Spinal cord (tissue), 4 donors: ENCODE results near the gene ENDOD1. TPM values are rescaled to one million over a fixed set of nuclear protein-coding genes. Genes with fewer than 3 reads are reported as not detected.

Source experiments
- polyA plus RNA-seq, 2 donors: library from polyadenylated mRNA; unstranded; fragments of 120-200 nt; gene quantifications; one replicate each; pipeline ENCODE4 v1.2.1, GENCODE V29; 2013; ENCODE audit not compliant: insufficient read length in 2 of 2
- total RNA-seq, 2 donors: library from RNA; depleted of rRNA in 1 of 2; stranded (reverse); fragments of 120-200 nt in 1 of 2; fragments of >200 nt in 1 of 2; gene quantifications; one replicate each; pipeline versions ENCODE4 v1.2.3 to v1.2.4, GENCODE V29; 2013 to 2014

ENDOD1 gene
- total and polyA plus RNA-seq, 4 donors = 41.2 to 109 (median 50.7) TPM

Other genes starting within 250 kb of the ENDOD1 start
- gene CWC15, start 116.3 kb upstream of the ENDOD1 start, total RNA-seq = 100 to 1,000 TPM in 1 of 2 donors, 10 to 100 TPM in 1; 51.8 to 109 TPM
- 100 to 1,000 TPM; 106 to 114 TPM for gene CWC15, start 116.3 kb upstream of the ENDOD1 start, polyA plus RNA-seq
- gene KDM4D, start 116.1 kb upstream of the ENDOD1 start, total RNA-seq = 1 to 10 TPM; 1.4 to 2.3 TPM
- gene KDM4D, start 116.1 kb upstream of the ENDOD1 start, polyA plus RNA-seq = 1 to 10 TPM; 2.4 to 2.6 TPM
- not detected for gene KDM4E, start 64.6 kb upstream of the ENDOD1 start, total RNA-seq
- under 1 TPM in 1 of 2 donors, not detected in 1; 0.11 TPM for gene KDM4E, start 64.6 kb upstream of the ENDOD1 start, polyA plus RNA-seq
- under 1 TPM in 1 of 2 donors, not detected in 1; 0.11 TPM for gene KDM4F, start 40.4 kb upstream of the ENDOD1 start, total RNA-seq
- gene KDM4F, start 40.4 kb upstream of the ENDOD1 start, polyA plus RNA-seq = not detected
- 10 to 100 TPM; 26.6 to 27.3 TPM for gene SRSF8, start 22.9 kb upstream of the ENDOD1 start, total RNA-seq
- 10 to 100 TPM; 65.0 to 79.6 TPM for gene SRSF8, start 22.9 kb upstream of the ENDOD1 start, polyA plus RNA-seq
- 100 to 1,000 TPM; 101 to 162 TPM for gene SESN3, start 141.4 kb downstream of the ENDOD1 start, total RNA-seq
- 100 to 1,000 TPM in 1 of 2 donors, 10 to 100 TPM in 1; 67.9 to 120 TPM for gene SESN3, start 141.4 kb downstream of the ENDOD1 start, polyA plus RNA-seq